22Rv1 (cell line): ENCODE results near the gene CACNA2D2.
"Not testable (repeated sequence)": the region's sequence is repeated elsewhere in the genome, so short reads cannot be mapped to it uniquely, and the experiment has no call there.

ENCODE experiments used
- H3K27ac ChIP-seq: fragments of 450-650 bp; 2 replicates; pipeline ENCODE4 v1.5.1; 2017
- CTCF ChIP-seq: fragments of 450-650 bp; IDR thresholded peaks from 2 replicates; pipeline ENCODE4 v1.5.1; 2017; ENCODE audit warnings: mild to moderate bottlenecking
- ZFX ChIP-seq: fragments of 450-650 bp; IDR thresholded peaks from 2 replicates; pipeline ENCODE4 v1.6.1; 2017; ENCODE audit warnings: antibody characterized with exemption, borderline replicate concordance

Gene CACNA2D2

GRCh38 chr3:50517721-50518206 lies 14.3 kb upstream of the CACNA2D2 start:
- no peak overlapping the region for H3K27ac ChIP-seq
- no peak for TF ChIP-seq CTCF
- no peak for TF ChIP-seq ZFX

GRCh38 chr3:50516440-50516871 lies 13.0 kb upstream of the CACNA2D2 start:
- H3K27ac ChIP-seq: no peak overlapping the region
- TF ChIP-seq ZFX: no peak
- no peak for TF ChIP-seq CTCF

- H3K27ac ChIP-seq: no peak overlapping the region
- TF ChIP-seq ZFX: no peak
- no peak for TF ChIP-seq CTCF
These were observed 12.4 kb upstream of the CACNA2D2 start for GRCh38 chr3:50515565-50516439.

GRCh38 chr3:50512908-50513307 lies 9.5 kb upstream of the CACNA2D2 start:
- H3K27ac ChIP-seq: not testable (repeated sequence)

- no peak overlapping the region for H3K27ac ChIP-seq
- TF ChIP-seq ZFX (no peak), CTCF (no peak)
These were observed 8.7 kb upstream of the CACNA2D2 start for GRCh38 chr3:50512131-50512530.

GRCh38 chr3:50510325-50510724 lies 6.9 kb upstream of the CACNA2D2 start:
- H3K27ac ChIP-seq: no peak overlapping the region
- TF ChIP-seq ZFX (no peak), CTCF (no peak)

GRCh38 chr3:50509715-50510114 lies 6.3 kb upstream of the CACNA2D2 start:
- no peak overlapping the region for H3K27ac ChIP-seq

More at GRCh38 chr3:50509715-50510114, 6.3 kb upstream of the CACNA2D2 start:
- no peak for TF ChIP-seq CTCF
- TF ChIP-seq ZFX: no peak
